Mesenchymal stem cell (in vitro differentiated cells and primary cell): ENCODE data around the gene CFD.

Experiments used
- DNase-seq: peaks from one replicate; pipeline ENCODE4 v3.0.0-alpha.2; 2013
- H2AFZ ChIP-seq: one replicate; pipeline ENCODE4 v1.6.1; 2013; ENCODE audit warnings: low read depth, mild to moderate bottlenecking, control low read depth, inconsistent platforms, low read length, moderate library complexity
- H2AK5ac ChIP-seq: 2 replicates; pipeline ENCODE4 v1.6.1; 2013; ENCODE audit warnings: low read length, moderate library complexity, mild to moderate bottlenecking, inconsistent platforms; ENCODE audit not compliant: severe bottlenecking
- H2BK120ac ChIP-seq: one replicate; pipeline ENCODE4 v1.6.1; 2013; ENCODE audit warnings: low read depth, mild to moderate bottlenecking, inconsistent platforms, low read length, moderate library complexity
- H2BK12ac ChIP-seq, 2 experiments: one replicate each; pipeline ENCODE4 v1.6.1; 2013; ENCODE audit warnings: inconsistent platforms in 2 of 2, low read length in 2 of 2, mild to moderate bottlenecking in 2 of 2, moderate library complexity in 2 of 2, control low read depth in 1 of 2
- H2BK15ac ChIP-seq: one replicate; pipeline ENCODE4 v1.6.1; 2013; ENCODE audit warnings: mild to moderate bottlenecking, low read depth, inconsistent platforms; ENCODE audit not compliant: poor library complexity, severe bottlenecking
- H2BK5ac ChIP-seq: 2 replicates; pipeline ENCODE4 v1.6.1; 2013; ENCODE audit warnings: low read depth, mild to moderate bottlenecking, low read length, control low read depth, inconsistent platforms; ENCODE audit not compliant: poor library complexity, severe bottlenecking
- H3K14ac ChIP-seq, 2 experiments: one replicate each; pipeline ENCODE4 v1.6.1; 2013; ENCODE audit warnings: inconsistent platforms in 2 of 2, low read length in 2 of 2, control low read depth in 1 of 2, mild to moderate bottlenecking in 1 of 2, moderate library complexity in 1 of 2
- H3K18ac ChIP-seq, 2 experiments: one replicate each; pipeline ENCODE4 v1.6.1; 2013; ENCODE audit warnings: inconsistent platforms in 2 of 2, low read length in 2 of 2, control low read depth in 1 of 2, low read depth in 1 of 2, mild to moderate bottlenecking in 1 of 2
- H3K23ac ChIP-seq, 2 experiments: one replicate each; pipeline ENCODE4 v1.6.1; 2013; ENCODE audit warnings: inconsistent platforms in 2 of 2, low read length in 2 of 2, mild to moderate bottlenecking in 2 of 2, moderate library complexity in 2 of 2, control low read depth in 1 of 2
- H3K27ac ChIP-seq: 2 replicates; pipeline ENCODE4 v1.5.1; 2013; ENCODE audit warnings: mild to moderate bottlenecking, moderate library complexity, low read length, control low read depth, inconsistent platforms; ENCODE audit not compliant: poor library complexity, severe bottlenecking
- H3K27me3 ChIP-seq, 2 experiments: 2 replicates each; pipeline versions ENCODE4 v1.6.1 to v1.7.0; 2013; ENCODE audit warnings: low read length in 2 of 2, mild to moderate bottlenecking in 2 of 2, moderate library complexity in 2 of 2, control low read depth in 1 of 2, inconsistent platforms in 1 of 2; ENCODE audit not compliant: control insufficient read depth in 1 of 2, insufficient read depth in 1 of 2
- H3K36me3 ChIP-seq, 2 experiments: 2 replicates each; pipeline versions ENCODE4 v1.6.1 to v1.7.0; 2013; ENCODE audit warnings: low read length in 2 of 2, control low read depth in 1 of 2, inconsistent platforms in 1 of 2, low read depth in 1 of 2, mild to moderate bottlenecking in 1 of 2; ENCODE audit not compliant: insufficient read depth in 2 of 2, control insufficient read depth in 1 of 2
- H3K4ac ChIP-seq, 2 experiments: one replicate each; pipeline ENCODE4 v1.6.1; 2013; ENCODE audit warnings: inconsistent platforms in 2 of 2, low read length in 2 of 2, mild to moderate bottlenecking in 2 of 2, moderate library complexity in 2 of 2, control low read depth in 1 of 2, low read depth in 1 of 2
- H3K4me1 ChIP-seq: 2 replicates; pipeline ENCODE4 v1.6.1; 2013; ENCODE audit warnings: low read depth, low read length, control low read depth; ENCODE audit not compliant: control insufficient read depth, insufficient read depth
- H3K4me2 ChIP-seq: 2 replicates; pipeline ENCODE4 v1.6.1; 2013; ENCODE audit warnings: low read length, mild to moderate bottlenecking, inconsistent platforms; ENCODE audit not compliant: poor library complexity, severe bottlenecking
- H3K4me3 ChIP-seq, 2 experiments: 2 replicates each; pipeline versions ENCODE4 v1.5.1 to v1.7.0; 2013; ENCODE audit warnings: low read length in 2 of 2, mild to moderate bottlenecking in 2 of 2, control low read depth in 1 of 2, low read depth in 1 of 2; ENCODE audit not compliant: insufficient read depth in 1 of 2
- H3K79me1 ChIP-seq: replicated peaks from 2 replicates; pipeline ENCODE4 v1.6.1; 2013; ENCODE audit warnings: mild to moderate bottlenecking, control low read depth, low read length, inconsistent platforms; ENCODE audit not compliant: poor library complexity, severe bottlenecking
- H3K9ac ChIP-seq: 2 replicates; pipeline ENCODE4 v1.7.0; 2013; ENCODE audit warnings: mild to moderate bottlenecking, low read length, moderate library complexity
- H3K9me3 ChIP-seq: 2 replicates; pipeline ENCODE4 v1.7.0; 2013; ENCODE audit warnings: mild to moderate bottlenecking, low read length; ENCODE audit not compliant: control insufficient read depth
- H4K8ac ChIP-seq: one replicate; pipeline ENCODE4 v1.6.1; 2013; ENCODE audit warnings: inconsistent platforms, mild to moderate bottlenecking, low read length, moderate library complexity
- H4K91ac ChIP-seq: one replicate; pipeline ENCODE4 v1.6.1; 2013; ENCODE audit warnings: mild to moderate bottlenecking, low read length, inconsistent platforms
- WGBS: methylation state at CpG from one replicate; pipeline ENCODE4 v1.1.7; 2013; ENCODE audit warnings: mixed read lengths; 5-methylcytosine and 5-hydroxymethylcytosine counted together

The CFD gene

DNA sequence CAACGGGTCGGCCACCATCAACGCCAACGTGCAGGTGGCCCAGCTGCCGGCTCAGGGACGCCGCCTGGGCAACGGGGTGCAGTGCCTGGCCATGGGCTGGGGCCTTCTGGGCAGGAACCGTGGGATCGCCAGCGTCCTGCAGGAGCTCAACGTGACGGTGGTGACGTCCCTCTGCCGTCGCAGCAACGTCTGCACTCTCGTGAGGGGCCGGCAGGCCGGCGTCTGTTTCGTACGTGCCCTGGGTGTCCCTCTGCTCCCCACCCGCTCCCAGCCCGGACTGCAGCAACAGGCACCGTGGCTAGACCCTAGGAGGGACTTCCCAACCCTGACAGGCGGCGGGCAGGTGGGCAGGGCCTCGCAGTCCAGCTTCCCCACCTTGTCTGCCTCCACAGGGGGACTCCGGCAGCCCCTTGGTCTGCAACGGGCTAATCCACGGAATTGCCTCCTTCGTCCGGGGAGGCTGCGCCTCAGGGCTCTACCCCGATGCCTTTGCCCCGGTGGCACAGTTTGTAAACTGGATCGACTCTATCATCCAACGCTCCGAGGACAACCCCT lies 3.8 kb upstream of the CFD start:
- Histone ChIP-seq H3K9me3 (no peaks in the 10 kb centered on the region), H3K79me1 (no peaks in the 10 kb centered on the region), H4K8ac (no peak overlapping the region), H2BK15ac (no peak overlapping the region), H3K4me3 (no peak overlapping the region), H2BK5ac (no peak overlapping the region), H3K36me3 (no peaks in the 10 kb centered on the region), H2BK120ac (no peak overlapping the region), H3K27me3 (no peaks in the 10 kb centered on the region), H3K14ac (no peak overlapping the region), H3K27ac (no peak overlapping the region), H3K18ac (no peak overlapping the region), H3K4me2 (no peak overlapping the region), H4K91ac (no peak overlapping the region), H3K4me1 (peaks cover 14% of the 10 kb centered on the region), H3K4ac (no peak overlapping the region), H3K23ac (no peak overlapping the region), H2BK12ac (no peak overlapping the region), H3K9ac (no peak overlapping the region), H2AK5ac (no peak overlapping the region), H2AFZ (no peak overlapping the region)
- no peak for DNase-seq
- WGBS = 88% methylated on average over 40 of the region's 40 CpGs

GRCh38 chr19:858284-858683 lies 1.2 kb upstream of the CFD start:
- DNase-seq = no peak
- Histone ChIP-seq H4K91ac (no peak overlapping the region), H3K36me3 (peaks cover 0 to 3% of the 10 kb centered on the region in 2 experiments), H2BK12ac (no peak overlapping the region), H2BK15ac (no peak overlapping the region), H2BK120ac (no peak overlapping the region), H3K18ac (no peak overlapping the region), H3K14ac (no peak overlapping the region), H2AK5ac (no peak overlapping the region), H3K9me3 (no peaks in the 10 kb centered on the region), H3K4me1 (peaks cover 27% of the 10 kb centered on the region), H3K4me2 (no peak overlapping the region), H3K23ac (no peak overlapping the region), H3K9ac (no peak overlapping the region), H3K79me1 (no peaks in the 10 kb centered on the region), H2BK5ac (no peak overlapping the region), H3K4me3 (no peak overlapping the region), H3K27me3 (no peaks in the 10 kb centered on the region), H3K4ac (no peak overlapping the region), H3K27ac (no peak overlapping the region), H4K8ac (no peak overlapping the region), H2AFZ (no peak overlapping the region)
- WGBS = 75% methylated on average over 8 of the region's 9 CpGs

GRCh38 chr19:861141-861755 lies 1.8 kb downstream of the CFD start:
- no peak overlapping the region for H3K4ac ChIP-seq
- H3K14ac ChIP-seq = no peak overlapping the region
- no peak overlapping the region for H4K91ac ChIP-seq
- H2AFZ ChIP-seq = no peak overlapping the region
- H2BK120ac ChIP-seq = no peak overlapping the region
- H3K4me2 ChIP-seq = no peak overlapping the region
- WGBS = 42% methylated on average over 25 of the region's 35 CpGs
- peaks cover 0 to 3% of the 10 kb centered on the region in 2 experiments for H3K36me3 ChIP-seq
- H3K27ac ChIP-seq = no peak overlapping the region
- H3K9ac ChIP-seq = no peak overlapping the region
- DNase-seq = no peak
- peak overlapping the region in 1 of 2 experiments; percentile 17 for H3K23ac ChIP-seq
- H2BK5ac ChIP-seq = no peak overlapping the region
- H4K8ac ChIP-seq = peak overlapping the region; percentile 19
- no peak overlapping the region for H3K18ac ChIP-seq
- no peaks in the 10 kb centered on the region for H3K9me3 ChIP-seq
- H3K27me3 ChIP-seq = no peaks in the 10 kb centered on the region
- no peak overlapping the region for H2AK5ac ChIP-seq
- H2BK12ac ChIP-seq = peak overlapping the region in 1 of 2 experiments; percentile 58
- H3K4me1 ChIP-seq = peaks cover 33% of the 10 kb centered on the region
- no peak overlapping the region for H2BK15ac ChIP-seq
- H3K79me1 ChIP-seq = no peaks in the 10 kb centered on the region
- H3K4me3 ChIP-seq = no peak overlapping the region

DNA sequence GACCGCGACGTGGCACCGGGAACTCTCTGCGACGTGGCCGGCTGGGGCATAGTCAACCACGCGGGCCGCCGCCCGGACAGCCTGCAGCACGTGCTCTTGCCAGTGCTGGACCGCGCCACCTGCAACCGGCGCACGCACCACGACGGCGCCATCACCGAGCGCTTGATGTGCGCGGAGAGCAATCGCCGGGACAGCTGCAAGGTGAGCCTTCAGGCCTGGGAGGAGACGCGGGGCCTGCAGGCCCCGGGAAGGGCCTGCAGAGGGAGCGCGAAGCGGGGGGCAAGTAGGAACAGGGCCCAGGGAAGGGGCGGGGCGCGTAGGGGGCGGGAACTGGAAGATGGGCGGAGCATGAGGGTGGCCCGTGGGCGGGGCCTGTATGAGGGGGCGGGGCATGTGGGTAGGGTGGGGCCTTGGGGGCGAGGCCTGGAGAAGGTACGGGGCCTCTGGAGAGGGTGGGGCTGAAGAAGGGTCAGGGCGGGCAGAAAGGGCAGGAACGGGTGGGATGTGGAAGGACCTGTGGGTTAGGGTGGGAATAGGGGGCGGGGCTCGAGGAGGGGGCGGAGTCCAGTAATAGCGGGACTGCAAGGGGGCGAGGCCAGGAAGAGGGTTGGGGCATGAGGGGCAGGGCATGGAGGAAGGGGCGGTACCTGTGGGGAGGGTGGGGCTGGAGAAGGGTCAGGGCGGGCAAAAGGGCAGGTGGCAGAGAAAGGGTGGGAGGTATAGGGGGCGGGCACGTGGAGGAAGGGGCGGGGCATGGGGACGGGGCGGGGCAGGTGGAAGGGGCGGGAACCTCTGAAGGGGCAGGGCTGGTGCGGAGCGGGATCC lies 2.5 kb downstream of the CFD start:
- H2AFZ ChIP-seq = no peak overlapping the region
- no peaks in the 10 kb centered on the region for H3K27me3 ChIP-seq
- no peak overlapping the region for H2BK120ac ChIP-seq
- no peak overlapping the region for H3K27ac ChIP-seq
- H3K9ac ChIP-seq = no peak overlapping the region
- H3K4ac ChIP-seq = no peak overlapping the region
- no peak overlapping the region for H2BK15ac ChIP-seq
- peaks cover 37% of the 10 kb centered on the region for H3K4me1 ChIP-seq
- H3K18ac ChIP-seq = no peak overlapping the region
- H3K79me1 ChIP-seq = no peaks in the 10 kb centered on the region
- peak overlapping the region; percentile 19 for H4K8ac ChIP-seq
- no peak overlapping the region for H2BK5ac ChIP-seq
- WGBS = 6% methylated on average over 60 of the region's 60 CpGs
- no peaks in the 10 kb centered on the region for H3K9me3 ChIP-seq
- peak overlapping the region in 1 of 2 experiments; percentile 17 for H3K23ac ChIP-seq
- H2AK5ac ChIP-seq = no peak overlapping the region
- peak; percentile 39 for DNase-seq
- peaks cover 0 to 3% of the 10 kb centered on the region in 2 experiments for H3K36me3 ChIP-seq
- H2BK12ac ChIP-seq = peak overlapping the region in 1 of 2 experiments; percentile 58
- H4K91ac ChIP-seq = no peak overlapping the region
- H3K14ac ChIP-seq = no peak overlapping the region
- no peak overlapping the region for H3K4me3 ChIP-seq
- no peak overlapping the region for H3K4me2 ChIP-seq
